K562 (cell line): ENCODE results near the gene LONRF3. TPM values are rescaled to one million over a fixed set of nuclear protein-coding genes. Genes with fewer than 3 reads are reported as not detected.

Experiments
- ETS2 ChIP-seq: IDR thresholded peaks from 2 replicates; pipeline ENCODE4 v1.6.1; 2016; ENCODE audit warnings: borderline replicate concordance, missing genetic modification characterization, mild to moderate bottlenecking, moderate library complexity, missing compliant biosample characterization; ENCODE audit not compliant: poor library complexity, severe bottlenecking
- EWSR1 ChIP-seq: fragments of 450-650 bp; IDR thresholded peaks from 2 replicates; pipeline ENCODE4 v1.6.1; 2018; ENCODE audit warnings: borderline replicate concordance, mild to moderate bottlenecking, low read depth, moderate library complexity; ENCODE audit not compliant: partially characterized antibody
- NFATC3 ChIP-seq: fragments of 450-650 bp; IDR thresholded peaks from 2 replicates; pipeline ENCODE4 v1.6.1; 2017; ENCODE audit warnings: mild to moderate bottlenecking
- SP2 ChIP-seq: IDR thresholded peaks from 2 replicates; pipeline ENCODE4 v1.6.1; 2011; ENCODE audit warnings: mild to moderate bottlenecking, low read depth, low read length, moderate library complexity; ENCODE audit not compliant: poor library complexity, severe bottlenecking; ENCODE audit errors: extremely low read depth
- TEAD2 ChIP-seq: fragments of 450-650 bp; IDR thresholded peaks from 2 replicates; pipeline ENCODE4 v1.6.1; 2016; ENCODE audit warnings: missing genetic modification characterization, control low read depth, missing compliant biosample characterization
- ZNF232 ChIP-seq: sonication (generic); formaldehyde crosslinking; IDR thresholded peaks from 2 replicates; pipeline ENCODE4 v1.8.0; 2022; ENCODE audit warnings: mild to moderate bottlenecking, missing genetic modification reagents
- polyA plus RNA-seq, 8 experiments: library from polyadenylated mRNA; depleted of rRNA in 4 of 8; stranded (reverse) in 5 of 8; unstranded in 3 of 8; fragments of >200 nt; fragmentation: Nextera tagmentation in 2 of 8; fragmentation: Illumina TruSeq in 1 of 8; extraction: Ambion mirVana in 2 of 8; extraction: Trizol in 1 of 8; gene quantifications; 2 replicates each; pipeline versions ENCODE4 v1.2.1 to v1.2.3, GENCODE V29; 2011 to 2014; ENCODE audit warnings: inconsistent platforms in 1 of 8, missing spikeins in 1 of 8
- total RNA-seq, 7 experiments: library from RNA; depleted of rRNA in 6 of 7; stranded (reverse); fragments of >200 nt in 6 of 7; fragmentation: Illumina TruSeq in 2 of 7; extraction: Trizol in 2 of 7; gene quantifications; 2 replicates each; pipeline versions ENCODE4 v1.2.1 to v1.2.3, GENCODE V29; 2011 to 2021; ENCODE audit warnings: low replicate concordance in 1 of 7
- TF ChIP-seq, protein P1 (sequence below): fragments of 250-450 bp; sonication (Bioruptor Pico); IDR thresholded peaks from 2 replicates; pipeline ENCODE4 v1.5.0; 2021
- TF ChIP-seq, protein P2 (sequence below): IDR thresholded peaks from 2 replicates; pipeline ENCODE4 v1.6.1; 2016; ENCODE audit warnings: missing genetic modification characterization, missing compliant biosample characterization
- TF ChIP-seq, protein P3 (sequence below): fragments of 450-650 bp; IDR thresholded peaks from 2 replicates; pipeline ENCODE4 v1.6.1; 2016; ENCODE audit warnings: mild to moderate bottlenecking, moderate library complexity
- TF ChIP-seq, protein P4 (sequence below), 2 experiments: fragments of 450-650 bp in 1 of 2; IDR thresholded peaks; 2 replicates each; pipeline ENCODE4 v1.6.1; 2011 to 2017; ENCODE audit warnings: low read depth in 2 of 2, antibody characterized with exemption in 1 of 2, borderline replicate concordance in 1 of 2, low read length in 1 of 2, mild to moderate bottlenecking in 1 of 2, mixed read lengths in 1 of 2; ENCODE audit not compliant: control insufficient read depth in 1 of 2

The LONRF3 gene
- total and polyA plus RNA-seq, 9 of the 15 experiments (the other 6 are each of a cell fraction or from before 2014, with no cell fraction given), result 1.3 to 22.0 (median 8.7) TPM

DNA sequence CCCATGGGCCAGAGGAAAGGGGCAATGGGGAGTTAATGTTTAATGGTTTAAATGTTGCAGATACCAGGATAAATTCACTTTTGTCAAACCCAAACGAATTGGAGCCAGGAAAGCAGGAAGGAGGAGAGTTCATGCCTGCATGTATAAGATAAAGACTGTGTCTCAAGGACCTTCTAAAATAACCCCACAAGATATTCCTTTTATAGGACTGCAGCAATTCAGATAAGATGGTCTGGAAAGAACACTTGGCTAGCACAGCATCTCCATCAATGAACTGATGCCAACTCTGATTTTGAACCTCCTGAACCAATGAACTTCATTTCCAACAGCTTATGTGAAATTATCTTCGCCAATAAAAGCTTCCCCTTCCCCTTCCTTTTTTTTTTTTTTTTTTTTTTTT lies 31.3 kb upstream of the LONRF3 start (continued):
- TF ChIP-seq, protein P1, sequence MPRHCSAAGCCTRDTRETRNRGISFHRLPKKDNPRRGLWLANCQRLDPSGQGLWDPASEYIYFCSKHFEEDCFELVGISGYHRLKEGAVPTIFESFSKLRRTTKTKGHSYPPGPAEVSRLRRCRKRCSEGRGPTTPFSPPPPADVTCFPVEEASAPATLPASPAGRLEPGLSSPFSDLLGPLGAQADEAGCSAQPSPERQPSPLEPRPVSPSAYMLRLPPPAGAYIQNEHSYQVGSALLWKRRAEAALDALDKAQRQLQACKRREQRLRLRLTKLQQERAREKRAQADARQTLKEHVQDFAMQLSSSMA, result no peak
- TF ChIP-seq, protein P2, sequence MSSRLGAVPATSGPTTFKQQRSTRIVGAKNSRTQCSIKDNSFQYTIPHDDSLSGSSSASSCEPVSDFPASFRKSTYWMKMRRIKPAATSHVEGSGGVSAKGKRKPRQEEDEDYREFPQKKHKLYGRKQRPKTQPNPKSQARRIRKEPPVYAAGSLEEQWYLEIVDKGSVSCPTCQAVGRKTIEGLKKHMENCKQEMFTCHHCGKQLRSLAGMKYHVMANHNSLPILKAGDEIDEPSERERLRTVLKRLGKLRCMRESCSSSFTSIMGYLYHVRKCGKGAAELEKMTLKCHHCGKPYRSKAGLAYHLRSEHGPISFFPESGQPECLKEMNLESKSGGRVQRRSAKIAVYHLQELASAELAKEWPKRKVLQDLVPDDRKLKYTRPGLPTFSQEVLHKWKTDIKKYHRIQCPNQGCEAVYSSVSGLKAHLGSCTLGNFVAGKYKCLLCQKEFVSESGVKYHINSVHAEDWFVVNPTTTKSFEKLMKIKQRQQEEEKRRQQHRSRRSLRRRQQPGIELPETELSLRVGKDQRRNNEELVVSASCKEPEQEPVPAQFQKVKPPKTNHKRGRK (tag), result no peak
- TF ChIP-seq, protein P3, sequence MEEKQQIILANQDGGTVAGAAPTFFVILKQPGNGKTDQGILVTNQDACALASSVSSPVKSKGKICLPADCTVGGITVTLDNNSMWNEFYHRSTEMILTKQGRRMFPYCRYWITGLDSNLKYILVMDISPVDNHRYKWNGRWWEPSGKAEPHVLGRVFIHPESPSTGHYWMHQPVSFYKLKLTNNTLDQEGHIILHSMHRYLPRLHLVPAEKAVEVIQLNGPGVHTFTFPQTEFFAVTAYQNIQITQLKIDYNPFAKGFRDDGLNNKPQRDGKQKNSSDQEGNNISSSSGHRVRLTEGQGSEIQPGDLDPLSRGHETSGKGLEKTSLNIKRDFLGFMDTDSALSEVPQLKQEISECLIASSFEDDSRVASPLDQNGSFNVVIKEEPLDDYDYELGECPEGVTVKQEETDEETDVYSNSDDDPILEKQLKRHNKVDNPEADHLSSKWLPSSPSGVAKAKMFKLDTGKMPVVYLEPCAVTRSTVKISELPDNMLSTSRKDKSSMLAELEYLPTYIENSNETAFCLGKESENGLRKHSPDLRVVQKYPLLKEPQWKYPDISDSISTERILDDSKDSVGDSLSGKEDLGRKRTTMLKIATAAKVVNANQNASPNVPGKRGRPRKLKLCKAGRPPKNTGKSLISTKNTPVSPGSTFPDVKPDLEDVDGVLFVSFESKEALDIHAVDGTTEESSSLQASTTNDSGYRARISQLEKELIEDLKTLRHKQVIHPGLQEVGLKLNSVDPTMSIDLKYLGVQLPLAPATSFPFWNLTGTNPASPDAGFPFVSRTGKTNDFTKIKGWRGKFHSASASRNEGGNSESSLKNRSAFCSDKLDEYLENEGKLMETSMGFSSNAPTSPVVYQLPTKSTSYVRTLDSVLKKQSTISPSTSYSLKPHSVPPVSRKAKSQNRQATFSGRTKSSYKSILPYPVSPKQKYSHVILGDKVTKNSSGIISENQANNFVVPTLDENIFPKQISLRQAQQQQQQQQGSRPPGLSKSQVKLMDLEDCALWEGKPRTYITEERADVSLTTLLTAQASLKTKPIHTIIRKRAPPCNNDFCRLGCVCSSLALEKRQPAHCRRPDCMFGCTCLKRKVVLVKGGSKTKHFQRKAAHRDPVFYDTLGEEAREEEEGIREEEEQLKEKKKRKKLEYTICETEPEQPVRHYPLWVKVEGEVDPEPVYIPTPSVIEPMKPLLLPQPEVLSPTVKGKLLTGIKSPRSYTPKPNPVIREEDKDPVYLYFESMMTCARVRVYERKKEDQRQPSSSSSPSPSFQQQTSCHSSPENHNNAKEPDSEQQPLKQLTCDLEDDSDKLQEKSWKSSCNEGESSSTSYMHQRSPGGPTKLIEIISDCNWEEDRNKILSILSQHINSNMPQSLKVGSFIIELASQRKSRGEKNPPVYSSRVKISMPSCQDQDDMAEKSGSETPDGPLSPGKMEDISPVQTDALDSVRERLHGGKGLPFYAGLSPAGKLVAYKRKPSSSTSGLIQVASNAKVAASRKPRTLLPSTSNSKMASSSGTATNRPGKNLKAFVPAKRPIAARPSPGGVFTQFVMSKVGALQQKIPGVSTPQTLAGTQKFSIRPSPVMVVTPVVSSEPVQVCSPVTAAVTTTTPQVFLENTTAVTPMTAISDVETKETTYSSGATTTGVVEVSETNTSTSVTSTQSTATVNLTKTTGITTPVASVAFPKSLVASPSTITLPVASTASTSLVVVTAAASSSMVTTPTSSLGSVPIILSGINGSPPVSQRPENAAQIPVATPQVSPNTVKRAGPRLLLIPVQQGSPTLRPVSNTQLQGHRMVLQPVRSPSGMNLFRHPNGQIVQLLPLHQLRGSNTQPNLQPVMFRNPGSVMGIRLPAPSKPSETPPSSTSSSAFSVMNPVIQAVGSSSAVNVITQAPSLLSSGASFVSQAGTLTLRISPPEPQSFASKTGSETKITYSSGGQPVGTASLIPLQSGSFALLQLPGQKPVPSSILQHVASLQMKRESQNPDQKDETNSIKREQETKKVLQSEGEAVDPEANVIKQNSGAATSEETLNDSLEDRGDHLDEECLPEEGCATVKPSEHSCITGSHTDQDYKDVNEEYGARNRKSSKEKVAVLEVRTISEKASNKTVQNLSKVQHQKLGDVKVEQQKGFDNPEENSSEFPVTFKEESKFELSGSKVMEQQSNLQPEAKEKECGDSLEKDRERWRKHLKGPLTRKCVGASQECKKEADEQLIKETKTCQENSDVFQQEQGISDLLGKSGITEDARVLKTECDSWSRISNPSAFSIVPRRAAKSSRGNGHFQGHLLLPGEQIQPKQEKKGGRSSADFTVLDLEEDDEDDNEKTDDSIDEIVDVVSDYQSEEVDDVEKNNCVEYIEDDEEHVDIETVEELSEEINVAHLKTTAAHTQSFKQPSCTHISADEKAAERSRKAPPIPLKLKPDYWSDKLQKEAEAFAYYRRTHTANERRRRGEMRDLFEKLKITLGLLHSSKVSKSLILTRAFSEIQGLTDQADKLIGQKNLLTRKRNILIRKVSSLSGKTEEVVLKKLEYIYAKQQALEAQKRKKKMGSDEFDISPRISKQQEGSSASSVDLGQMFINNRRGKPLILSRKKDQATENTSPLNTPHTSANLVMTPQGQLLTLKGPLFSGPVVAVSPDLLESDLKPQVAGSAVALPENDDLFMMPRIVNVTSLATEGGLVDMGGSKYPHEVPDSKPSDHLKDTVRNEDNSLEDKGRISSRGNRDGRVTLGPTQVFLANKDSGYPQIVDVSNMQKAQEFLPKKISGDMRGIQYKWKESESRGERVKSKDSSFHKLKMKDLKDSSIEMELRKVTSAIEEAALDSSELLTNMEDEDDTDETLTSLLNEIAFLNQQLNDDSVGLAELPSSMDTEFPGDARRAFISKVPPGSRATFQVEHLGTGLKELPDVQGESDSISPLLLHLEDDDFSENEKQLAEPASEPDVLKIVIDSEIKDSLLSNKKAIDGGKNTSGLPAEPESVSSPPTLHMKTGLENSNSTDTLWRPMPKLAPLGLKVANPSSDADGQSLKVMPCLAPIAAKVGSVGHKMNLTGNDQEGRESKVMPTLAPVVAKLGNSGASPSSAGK, result no peak
- TF ChIP-seq, protein P4, sequence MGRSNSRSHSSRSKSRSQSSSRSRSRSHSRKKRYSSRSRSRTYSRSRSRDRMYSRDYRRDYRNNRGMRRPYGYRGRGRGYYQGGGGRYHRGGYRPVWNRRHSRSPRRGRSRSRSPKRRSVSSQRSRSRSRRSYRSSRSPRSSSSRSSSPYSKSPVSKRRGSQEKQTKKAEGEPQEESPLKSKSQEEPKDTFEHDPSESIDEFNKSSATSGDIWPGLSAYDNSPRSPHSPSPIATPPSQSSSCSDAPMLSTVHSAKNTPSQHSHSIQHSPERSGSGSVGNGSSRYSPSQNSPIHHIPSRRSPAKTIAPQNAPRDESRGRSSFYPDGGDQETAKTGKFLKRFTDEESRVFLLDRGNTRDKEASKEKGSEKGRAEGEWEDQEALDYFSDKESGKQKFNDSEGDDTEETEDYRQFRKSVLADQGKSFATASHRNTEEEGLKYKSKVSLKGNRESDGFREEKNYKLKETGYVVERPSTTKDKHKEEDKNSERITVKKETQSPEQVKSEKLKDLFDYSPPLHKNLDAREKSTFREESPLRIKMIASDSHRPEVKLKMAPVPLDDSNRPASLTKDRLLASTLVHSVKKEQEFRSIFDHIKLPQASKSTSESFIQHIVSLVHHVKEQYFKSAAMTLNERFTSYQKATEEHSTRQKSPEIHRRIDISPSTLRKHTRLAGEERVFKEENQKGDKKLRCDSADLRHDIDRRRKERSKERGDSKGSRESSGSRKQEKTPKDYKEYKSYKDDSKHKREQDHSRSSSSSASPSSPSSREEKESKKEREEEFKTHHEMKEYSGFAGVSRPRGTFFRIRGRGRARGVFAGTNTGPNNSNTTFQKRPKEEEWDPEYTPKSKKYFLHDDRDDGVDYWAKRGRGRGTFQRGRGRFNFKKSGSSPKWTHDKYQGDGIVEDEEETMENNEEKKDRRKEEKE (IDR thresholded peaks at IDR 0.05; ENCODE audit: borderline replicate concordance in 1 of 2, control insufficient read depth in 1 of 2, low read depth in 2 of 2, low read length in 1 of 2), result no peak
- TF ChIP-seq ETS2 (tag), result no peak
- no peak for TF ChIP-seq SP2
- no peak for TF ChIP-seq ZNF232 (CRISPR knock-in tag)
- TF ChIP-seq EWSR1, result no peak
- TF ChIP-seq TEAD2 (tag), result no peak
- no peak for TF ChIP-seq NFATC3
